Spinal cord (tissue), 10 donors: Measurements from ENCODE around the gene BRME1. TPM values are rescaled to one million over a fixed set of nuclear protein-coding genes. Genes with fewer than 3 reads are reported as not detected.

Experiments used
- DNase-seq, 6 donors: peaks; one replicate each; pipeline versions ENCODE4 v3.0.0 to v3.0.0-alpha.2; 2013 to 2015; ENCODE audit warnings: low spot score in 6 of 6, low read depth in 4 of 6
- H3K27ac ChIP-seq: one replicate; pipeline ENCODE4 v1.5.1; 2013; ENCODE audit warnings: low read depth, low read length, control low read depth
- H3K27me3 ChIP-seq: one replicate; pipeline ENCODE4 v1.6.1; 2013; ENCODE audit warnings: low read length; ENCODE audit not compliant: control insufficient read depth, insufficient read depth
- H3K36me3 ChIP-seq: one replicate; pipeline ENCODE4 v1.6.1; 2013; ENCODE audit warnings: low read length; ENCODE audit not compliant: control insufficient read depth, insufficient read depth
- H3K4me1 ChIP-seq: one replicate; pipeline ENCODE4 v1.6.1; 2013; ENCODE audit warnings: low read length; ENCODE audit not compliant: control insufficient read depth, insufficient read depth
- H3K4me3 ChIP-seq: one replicate; pipeline ENCODE4 v1.5.1; 2013; ENCODE audit warnings: low read depth, low read length, control low read depth
- H3K9me3 ChIP-seq: one replicate; pipeline ENCODE4 v1.6.1; 2013; ENCODE audit warnings: low read length; ENCODE audit not compliant: control insufficient read depth, insufficient read depth
- WGBS: methylation state at CpG from one replicate; pipeline ENCODE4 v1.1.5; 2013; ENCODE audit warnings: missing lambda C conversion rate; ENCODE audit not compliant: insufficient coverage; 5-methylcytosine and 5-hydroxymethylcytosine counted together
- polyA plus RNA-seq, 2 donors: library from polyadenylated mRNA; unstranded; fragments of 120-200 nt; gene quantifications; one replicate each; pipeline ENCODE4 v1.2.1, GENCODE V29; 2013; ENCODE audit not compliant: insufficient read length in 2 of 2
- total RNA-seq, 2 donors: library from RNA; depleted of rRNA in 1 of 2; stranded (reverse); fragments of 120-200 nt in 1 of 2; fragments of >200 nt in 1 of 2; gene quantifications; one replicate each; pipeline versions ENCODE4 v1.2.3 to v1.2.4, GENCODE V29; 2013 to 2014
- donor health status: healthy.

The BRME1 gene
- total and polyA plus RNA-seq, 4 donors = 3.3 to 15.5 (median 11.0) TPM

GRCh38 chr19:13882836-13883235, 23.1 kb downstream of the BRME1 start:
- H3K36me3 ChIP-seq = peaks cover 27% of the 10 kb centered on the region
- no peaks in the 10 kb centered on the region for H3K27me3 ChIP-seq
- H3K4me3 ChIP-seq = no peak overlapping the region
- 90% methylated on average over 12 of the region's 12 CpGs for WGBS
- no peak overlapping the region for H3K27ac ChIP-seq
- peaks cover 34% of the 10 kb centered on the region for H3K4me1 ChIP-seq
- no peaks in the 10 kb centered on the region for H3K9me3 ChIP-seq
- no peak for DNase-seq

- WGBS = 76% methylated on average over 5 of the region's 5 CpGs
- H3K36me3 ChIP-seq = peaks cover 30% of the 10 kb centered on the region
- H3K27ac ChIP-seq = no peak overlapping the region
- no peaks in the 10 kb centered on the region for H3K27me3 ChIP-seq
- DNase-seq = no peak
- no peaks in the 10 kb centered on the region for H3K9me3 ChIP-seq
- H3K4me1 ChIP-seq = peaks cover 34% of the 10 kb centered on the region
- no peak overlapping the region for H3K4me3 ChIP-seq
Observed at GRCh38 chr19:13882419-13882795, 23.5 kb downstream of the BRME1 start.

GRCh38 chr19:13881692-13882418, 24.1 kb downstream of the BRME1 start:
- Histone ChIP-seq H3K4me3 (no peak overlapping the region), H3K27me3 (no peaks in the 10 kb centered on the region), H3K36me3 (peaks cover 32% of the 10 kb centered on the region), H3K27ac (peak overlapping the region; percentile 3), H3K9me3 (no peaks in the 10 kb centered on the region), H3K4me1 (peaks cover 35% of the 10 kb centered on the region)
- WGBS = 30% methylated on average over 11 of the region's 17 CpGs
- DNase-seq = peak in 2 of 6 donors; percentile 17 to 37

GRCh38 chr19:13881251-13881691, 24.6 kb downstream of the BRME1 start:
- H3K27me3 ChIP-seq = no peaks in the 10 kb centered on the region
- H3K4me3 ChIP-seq = no peak overlapping the region
- 14% methylated on average over 9 of the region's 12 CpGs for WGBS
- H3K9me3 ChIP-seq = no peaks in the 10 kb centered on the region
- peaks cover 37% of the 10 kb centered on the region for H3K4me1 ChIP-seq
- peak in 2 of 6 donors; percentile 29 to 57 for DNase-seq
- peak overlapping the region; percentile 3 for H3K27ac ChIP-seq
- peaks cover 37% of the 10 kb centered on the region for H3K36me3 ChIP-seq

GRCh38 chr19:13880059-13881043, 25.6 kb downstream of the BRME1 start:
- Histone ChIP-seq H3K27me3 (no peaks in the 10 kb centered on the region), H3K4me3 (no peak overlapping the region)
- 3% methylated on average over 30 of the region's 34 CpGs for WGBS

GRCh38 chr19:13877303-13877702, 28.6 kb downstream of the BRME1 start:
- 84% methylated on average over 24 of the region's 27 CpGs for WGBS
- Histone ChIP-seq H3K4me1 (peaks cover 47% of the 10 kb centered on the region), H3K27me3 (no peaks in the 10 kb centered on the region), H3K27ac (no peak overlapping the region), H3K9me3 (no peaks in the 10 kb centered on the region), H3K36me3 (peaks cover 36% of the 10 kb centered on the region), H3K4me3 (no peak overlapping the region)
- DNase-seq = no peak

More at GRCh38 chr19:13880059-13881043, 25.6 kb downstream of the BRME1 start:
- H3K9me3 ChIP-seq = no peaks in the 10 kb centered on the region
- H3K27ac ChIP-seq = peak overlapping the region; percentile 43
- peak; percentile 66 to 94 (median 74) for DNase-seq
- peaks cover 36% of the 10 kb centered on the region for H3K4me1 ChIP-seq
- H3K36me3 ChIP-seq = peaks cover 35% of the 10 kb centered on the region

- 100% methylated on average over 1 of the region's 5 CpGs for WGBS
- H3K27me3 ChIP-seq = no peaks in the 10 kb centered on the region
- H3K4me3 ChIP-seq = no peak within 1 kb of the TSS
- no peak within 1 kb of the TSS for H3K27ac ChIP-seq
- H3K4me1 ChIP-seq = peaks cover 42% of the 10 kb centered on the region
- DNase-seq = no peak
- H3K36me3 ChIP-seq = peaks cover 36% of the 10 kb centered on the region
- H3K9me3 ChIP-seq = no peaks in the 10 kb centered on the region
Observed at GRCh38 chr19:13876834-13877233, 29.1 kb downstream of the BRME1 start, which contains the start of gene NANOS3. Gene NANOS3, plus strand, starts transcription at chr19:13877134. Its CDS starts 115 bp downstream, at chr19:13877249.

GRCh38 chr19:13875824-13876223, 30.1 kb downstream of the BRME1 start:
- Histone ChIP-seq H3K9me3 (no peaks in the 10 kb centered on the region), H3K4me3 (no peak overlapping the region), H3K27me3 (no peaks in the 10 kb centered on the region), H3K27ac (no peak overlapping the region), H3K36me3 (peaks cover 42% of the 10 kb centered on the region), H3K4me1 (peaks cover 32% of the 10 kb centered on the region)
- WGBS = 73% methylated on average over 3 of the region's 5 CpGs
- DNase-seq = no peak

GRCh38 chr19:13873834-13874515, 31.9 kb downstream of the BRME1 start:
- DNase-seq = no peak
- Histone ChIP-seq H3K9me3 (no peaks in the 10 kb centered on the region), H3K27ac (no peak overlapping the region), H3K4me3 (no peak overlapping the region), H3K27me3 (no peaks in the 10 kb centered on the region), H3K36me3 (peaks cover 57% of the 10 kb centered on the region), H3K4me1 (peaks cover 30% of the 10 kb centered on the region)
- 51% methylated on average over 21 of the region's 35 CpGs for WGBS
